HUDEP-2 (cell line): ENCODE results near the gene ZDHHC18.
"Not testable (repeated sequence)": the region's sequence is repeated elsewhere in the genome, so short reads cannot be mapped to it uniquely, and the experiment has no call there.

Experiments
- DNase-seq, 76 experiments: peaks; one replicate each; lab custom pipeline; 2025; ENCODE audit not compliant: unreplicated experiment in 76 of 76; lab: John Stamatoyannopoulos, UW

The ZDHHC18 gene

DNA sequence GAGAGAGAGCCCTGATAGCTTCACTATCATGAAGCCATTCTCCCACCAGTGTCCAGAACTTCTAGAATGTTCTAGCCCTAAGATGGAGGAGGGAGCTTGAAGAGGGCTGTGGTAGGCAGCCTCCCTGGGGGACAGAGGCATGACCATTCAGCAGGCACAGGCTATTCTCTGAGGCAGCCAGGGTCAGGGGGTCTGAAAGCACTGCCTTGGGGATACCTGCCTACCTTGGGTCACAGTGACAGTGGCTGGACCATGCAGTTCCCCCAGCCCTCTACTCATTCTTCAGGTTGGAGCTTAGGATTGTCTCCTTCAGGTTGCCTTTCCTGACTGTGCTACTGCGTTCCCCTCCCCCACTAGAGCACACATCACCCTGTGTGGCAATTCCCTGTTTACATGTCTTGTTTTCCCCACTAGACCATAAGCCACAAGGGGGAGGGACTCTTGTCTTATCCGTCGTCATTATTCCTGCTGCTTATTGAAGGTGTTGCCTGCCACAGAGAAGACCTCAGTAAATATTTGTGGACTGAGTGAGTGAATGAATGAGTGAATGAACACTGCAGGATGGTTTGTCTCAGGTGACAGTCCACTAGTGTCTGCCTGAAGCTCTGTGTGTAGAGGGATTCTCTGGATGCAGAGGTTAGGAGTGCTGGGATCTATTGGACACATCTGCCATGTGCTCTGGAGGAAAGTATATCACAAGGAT is 5.2 kb downstream of the ZDHHC18 start:
- DNase-seq = no peak

DNA sequence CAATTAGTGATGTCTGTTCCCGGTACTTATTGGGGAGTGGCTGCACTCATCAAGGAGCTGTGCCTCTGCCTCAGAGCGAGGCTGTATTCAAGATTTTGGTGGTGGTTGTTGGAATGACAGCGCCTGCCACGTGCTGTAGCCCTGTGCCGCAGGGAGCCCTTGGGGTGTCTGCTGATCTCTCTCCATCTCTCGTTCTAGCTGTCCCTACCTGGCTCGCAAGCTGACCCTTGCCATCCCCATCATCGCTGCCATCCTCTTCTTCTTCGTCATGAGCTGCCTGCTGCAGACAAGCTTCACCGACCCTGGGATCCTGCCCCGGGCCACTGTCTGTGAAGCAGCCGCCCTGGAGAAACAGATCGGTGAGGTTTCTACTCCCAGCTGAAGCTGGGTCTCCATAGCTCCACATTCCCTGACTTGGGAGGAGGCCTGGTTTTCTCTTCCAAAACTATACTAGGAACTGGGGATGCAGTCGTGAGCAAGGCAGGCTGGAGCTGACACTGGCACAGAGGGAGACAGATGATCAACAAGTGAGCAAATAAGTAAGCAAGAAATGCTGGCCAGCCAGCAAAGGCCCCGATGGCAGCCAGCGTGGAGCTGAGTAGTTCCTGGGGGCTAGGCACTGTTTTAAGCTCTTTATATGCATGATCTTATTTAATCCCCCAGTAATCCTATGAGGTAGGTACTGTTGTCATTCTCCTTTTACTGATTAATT is 5.9 kb downstream of the ZDHHC18 start:
- no peak for DNase-seq

DNA sequence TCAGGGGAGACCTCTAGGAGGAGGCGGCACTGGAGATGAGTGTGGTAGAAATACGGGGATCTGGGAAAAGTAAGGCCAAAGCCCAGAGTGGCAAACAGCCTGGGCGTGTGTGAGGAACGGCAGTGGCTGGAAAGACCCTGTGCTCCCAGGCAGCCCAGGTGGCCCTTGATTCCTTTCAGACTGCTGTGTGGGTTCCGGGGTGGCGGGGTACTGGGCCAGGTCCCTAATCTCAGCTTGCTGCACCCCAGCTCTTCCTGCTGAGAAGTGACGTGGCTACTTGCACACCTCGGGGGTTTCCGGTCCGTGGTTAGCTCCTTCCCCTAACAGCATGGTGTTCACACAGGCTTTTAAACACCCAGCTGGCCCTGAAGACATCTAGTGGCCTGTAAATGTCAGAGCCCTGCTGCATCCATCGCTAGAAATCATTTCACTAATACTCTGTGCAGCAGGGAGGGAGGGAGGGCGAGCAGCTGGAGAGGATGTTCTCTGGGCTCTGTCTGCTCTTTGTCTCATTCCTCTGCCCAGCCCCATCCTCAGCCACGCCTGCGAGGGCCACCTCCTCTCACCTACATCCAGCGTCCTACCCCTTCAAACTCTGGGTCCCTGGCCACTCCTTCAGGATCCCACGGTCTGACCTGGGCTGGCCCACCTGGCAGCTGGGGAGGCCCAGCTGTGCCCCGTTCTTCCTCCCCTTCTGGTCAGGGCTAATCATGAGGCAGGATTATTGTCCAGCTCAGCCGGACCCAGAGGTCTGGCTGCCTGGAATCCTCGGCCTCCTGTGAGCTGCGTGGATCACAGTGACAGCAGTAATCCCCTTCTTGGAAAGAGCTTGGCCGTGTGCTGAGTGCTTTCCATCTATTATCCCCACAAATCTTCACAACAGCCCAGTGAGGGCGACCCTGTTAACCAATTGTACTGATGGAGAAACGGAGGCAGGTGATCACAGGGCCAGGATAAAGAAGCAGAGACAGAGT is 7.2 kb downstream of the ZDHHC18 start:
- peak in 1 of 76 experiments; percentile 28 for DNase-seq

DNA sequence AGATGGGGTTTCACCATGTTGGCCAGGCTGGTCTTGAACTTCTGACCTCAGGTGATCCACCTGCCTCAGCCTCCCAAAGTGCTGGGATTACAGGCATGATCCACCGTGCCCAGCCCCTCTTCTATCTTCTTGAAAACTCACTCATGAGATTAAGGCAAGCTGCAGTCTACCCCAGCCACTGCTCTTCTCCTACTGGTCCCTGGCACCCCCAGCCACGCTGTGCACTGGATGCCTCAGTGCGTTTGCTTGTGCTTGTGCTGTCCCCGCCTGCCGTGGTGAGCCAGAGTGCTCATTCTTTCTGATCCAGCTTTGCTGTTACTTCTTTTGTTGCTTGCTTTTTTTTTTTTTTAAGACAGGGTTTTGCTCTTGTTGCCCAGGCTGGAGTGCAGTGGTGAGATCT is 11.2 kb downstream of the ZDHHC18 start:
- DNase-seq = not testable (repeated sequence)

DNA sequence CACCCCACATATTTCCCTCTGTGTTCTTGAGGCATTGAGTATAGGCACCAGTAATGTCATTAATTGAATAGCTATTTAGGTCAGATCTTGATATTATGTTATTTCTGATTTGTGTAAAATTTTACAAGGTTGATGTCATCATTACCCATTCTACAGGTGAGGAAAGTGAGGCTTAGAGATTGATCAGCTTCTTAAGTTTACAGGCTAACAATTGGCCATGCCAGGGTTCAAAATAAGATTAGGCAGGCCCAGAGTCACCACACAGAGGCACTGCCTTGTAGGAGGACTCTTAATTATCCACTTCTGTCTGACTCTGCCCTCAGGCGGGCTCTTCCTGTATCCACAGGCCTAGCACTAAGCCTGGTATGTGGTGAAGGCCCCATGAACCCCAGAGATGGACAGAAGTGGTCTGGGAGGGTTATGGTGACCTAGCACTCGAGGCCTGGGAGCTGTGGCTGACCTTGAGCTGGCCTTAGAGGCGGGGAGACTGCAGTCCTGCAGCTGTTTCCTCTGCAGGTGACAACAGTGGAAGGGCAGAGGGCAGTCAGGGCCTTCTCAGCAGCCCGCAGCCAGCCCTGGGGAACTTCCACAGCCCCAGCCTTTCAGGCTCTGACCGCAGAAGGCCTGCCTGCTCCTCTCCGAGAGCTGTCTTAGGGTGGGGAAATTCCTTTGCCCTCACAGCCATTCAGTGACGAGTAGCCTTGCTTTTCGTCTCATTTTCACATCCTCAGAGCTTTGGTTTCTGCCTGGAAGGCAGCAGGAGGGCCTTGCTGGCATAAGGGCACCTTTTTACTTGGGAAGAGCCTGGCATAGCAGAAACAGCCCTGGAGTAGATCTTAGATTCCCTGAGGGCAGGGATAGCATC is 12.2 kb downstream of the ZDHHC18 start:
- no peak for DNase-seq

DNA sequence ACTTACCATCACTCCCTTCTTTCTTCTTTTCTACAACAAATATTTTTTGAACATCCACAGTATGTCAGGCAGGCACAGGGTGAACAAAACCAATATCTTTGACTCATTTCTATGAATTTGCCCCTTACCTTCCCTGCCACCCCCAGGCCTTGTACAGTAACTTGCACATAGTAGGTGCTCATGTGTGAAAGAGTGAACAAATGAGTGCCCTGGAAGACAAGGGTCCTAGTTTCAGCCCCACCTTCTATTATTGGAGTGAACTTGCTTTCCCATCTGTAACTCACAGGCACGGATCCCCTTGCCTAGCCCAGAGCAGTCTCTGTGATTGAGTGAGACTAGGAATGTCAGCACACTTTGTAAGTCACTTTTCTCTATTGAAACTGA is 12.8 kb downstream of the ZDHHC18 start:
- no peak for DNase-seq

DNA sequence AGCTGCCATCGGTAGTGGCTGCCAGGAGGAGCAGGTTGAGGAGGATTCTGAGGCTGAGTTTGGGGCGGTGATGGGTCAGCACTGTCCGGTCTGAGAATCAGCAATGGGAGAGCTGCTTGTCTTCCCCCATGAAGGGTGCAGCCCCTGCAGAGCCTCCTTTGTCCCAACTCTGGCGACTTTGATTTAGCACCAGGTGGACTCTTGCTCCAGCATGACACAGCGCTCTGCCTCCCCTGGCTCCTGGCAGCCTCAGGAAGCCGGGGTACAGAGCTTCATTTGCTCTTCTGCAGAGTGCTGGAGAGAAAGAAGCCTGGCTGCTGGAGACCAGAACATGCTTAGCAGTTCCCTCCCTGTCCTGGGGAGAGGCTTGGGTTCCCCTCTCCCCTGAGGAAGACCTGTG is 13.3 kb downstream of the ZDHHC18 start:
- DNase-seq = no peak

DNA sequence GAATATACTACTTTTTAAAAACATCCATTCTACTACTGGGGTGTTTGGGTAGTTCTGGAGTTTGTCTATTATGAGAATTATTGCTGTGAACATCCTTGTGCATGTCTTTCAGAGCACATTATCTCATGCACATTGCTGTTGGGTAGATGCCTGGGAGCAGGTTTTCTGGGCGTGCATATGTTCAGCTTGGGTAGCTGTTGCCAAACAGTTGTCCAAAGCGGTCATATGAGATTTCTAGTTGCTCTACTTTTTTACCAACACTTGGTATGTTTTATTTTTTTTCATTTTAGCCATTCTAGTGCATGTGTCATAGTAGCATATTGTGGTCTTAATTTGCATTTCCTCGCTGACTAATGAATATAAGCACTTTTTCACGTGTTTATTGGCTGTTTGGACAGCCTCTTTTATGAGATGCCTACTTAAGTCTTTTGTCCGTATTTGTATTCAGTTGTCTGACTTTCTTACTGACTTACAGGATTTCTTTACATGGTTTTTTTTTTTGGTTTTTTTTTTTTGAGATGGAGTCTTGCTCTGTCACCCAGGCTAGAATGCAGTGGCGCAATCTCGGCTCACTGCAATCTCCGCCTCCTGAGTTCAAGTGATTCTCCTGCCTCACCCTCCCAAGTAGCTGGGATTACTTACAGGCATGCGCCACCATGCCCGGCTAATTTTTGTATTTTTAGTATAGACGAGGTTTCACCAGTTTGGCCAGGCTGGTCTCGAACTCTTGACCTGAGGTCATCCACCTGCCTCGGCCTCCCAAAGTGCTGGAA is 18.1 kb downstream of the ZDHHC18 start:
- DNase-seq = no peak

DNA sequence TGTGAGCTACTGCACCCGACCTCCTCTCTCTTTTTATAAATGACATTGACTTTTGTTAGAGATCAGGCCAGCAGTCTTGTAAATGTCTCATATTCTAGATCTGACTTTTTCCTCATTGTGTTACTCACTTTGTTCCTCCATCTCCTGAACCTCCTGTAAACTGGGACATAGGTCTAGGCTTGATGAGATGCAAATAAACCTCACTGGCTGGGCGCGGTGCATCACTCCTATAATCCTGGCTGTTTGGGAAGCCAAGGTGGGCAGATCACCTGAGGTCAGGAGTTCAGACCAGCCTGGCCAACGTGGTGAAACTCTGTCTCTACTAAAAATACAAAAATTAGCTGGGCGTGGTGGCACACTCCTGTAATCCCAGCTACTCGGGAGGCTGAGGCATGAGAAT is 21.3 kb downstream of the ZDHHC18 start:
- DNase-seq = not testable (repeated sequence)

DNA sequence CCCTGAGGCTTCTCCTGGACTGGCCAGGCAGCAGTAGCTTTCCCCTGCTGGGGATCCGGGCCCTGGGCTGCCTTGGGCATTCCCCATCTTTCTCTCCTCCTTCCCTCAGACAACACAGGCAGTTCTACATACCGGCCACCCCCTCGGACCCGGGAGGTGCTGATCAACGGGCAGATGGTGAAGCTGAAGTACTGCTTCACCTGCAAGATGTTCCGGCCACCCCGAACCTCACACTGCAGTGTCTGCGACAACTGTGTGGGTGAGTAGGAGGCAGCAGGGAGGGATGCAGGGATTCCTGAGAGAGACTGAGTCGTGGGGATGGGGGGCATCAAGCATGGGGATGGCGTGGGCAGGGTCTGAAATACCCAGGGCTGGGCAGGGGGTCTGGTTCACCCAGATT is 22.0 kb downstream of the ZDHHC18 start:
- no peak for DNase-seq

DNA sequence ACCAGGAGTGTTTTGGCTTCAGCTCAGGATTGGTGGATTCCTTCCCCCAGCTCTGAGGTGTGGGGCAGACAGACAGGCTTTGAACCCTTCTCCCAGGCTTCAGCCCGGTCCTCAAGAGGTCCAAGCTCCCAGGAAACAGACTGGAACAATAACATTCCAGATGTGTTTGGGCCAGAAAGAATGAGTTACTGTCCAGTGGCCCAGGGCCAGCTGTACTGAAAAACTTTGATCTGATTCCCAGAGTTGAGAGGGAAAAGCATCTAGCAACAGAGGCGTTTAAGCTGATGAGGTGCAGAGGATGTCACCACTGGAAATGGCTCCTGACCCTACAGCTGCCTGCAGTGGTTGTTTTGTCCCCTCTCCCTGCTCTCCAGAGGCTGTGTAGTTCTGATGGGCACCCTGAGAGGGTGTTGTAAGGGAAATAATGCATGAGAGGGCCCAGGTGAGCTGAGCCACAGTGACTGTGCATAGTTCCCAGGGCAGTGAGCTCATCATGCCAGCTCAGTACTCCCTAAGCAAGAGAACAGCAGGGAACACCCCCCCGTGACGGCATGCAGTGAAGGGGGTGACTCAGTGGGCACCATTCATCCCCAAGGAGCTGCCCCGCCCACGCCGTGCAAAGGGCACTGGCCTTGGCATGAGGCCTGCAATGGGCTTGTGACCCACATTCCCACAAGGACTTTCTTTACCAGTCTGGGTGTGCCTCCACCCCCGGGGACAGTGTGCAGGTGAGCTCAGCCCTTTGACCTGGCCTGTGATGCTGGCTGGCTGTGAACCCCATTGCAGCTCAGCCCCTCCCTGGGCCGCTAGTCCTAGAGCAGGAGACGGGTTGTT is 22.7 kb downstream of the ZDHHC18 start:
- DNase-seq = no peak

DNA sequence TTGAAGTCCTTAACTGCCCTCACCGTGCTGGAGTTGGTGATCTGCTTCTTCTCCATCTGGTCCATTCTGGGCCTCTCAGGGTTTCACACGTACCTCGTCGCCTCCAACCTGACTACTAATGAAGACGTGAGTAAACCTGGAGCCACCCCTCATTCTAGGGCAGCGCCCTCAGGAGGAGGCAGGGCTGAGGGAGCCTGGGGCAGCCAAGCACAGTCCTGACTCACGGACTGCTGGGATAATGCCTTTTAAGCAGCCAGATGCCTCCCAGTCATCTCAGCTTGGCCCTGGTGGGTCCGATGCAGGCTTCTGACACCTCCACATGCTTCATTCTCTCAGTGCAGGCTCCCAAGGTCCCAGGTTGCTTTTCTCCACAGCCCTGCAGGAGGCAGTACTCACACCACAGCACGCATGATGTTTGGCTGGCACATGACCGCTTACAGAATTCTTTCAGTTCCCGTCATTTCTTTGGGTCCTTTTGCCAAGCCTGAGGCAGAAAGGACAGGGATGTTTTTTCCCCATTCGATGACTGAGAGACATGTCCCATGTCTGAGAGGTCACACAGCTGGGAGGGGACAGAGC is 24.7 kb downstream of the ZDHHC18 start:
- DNase-seq = no peak

DNA sequence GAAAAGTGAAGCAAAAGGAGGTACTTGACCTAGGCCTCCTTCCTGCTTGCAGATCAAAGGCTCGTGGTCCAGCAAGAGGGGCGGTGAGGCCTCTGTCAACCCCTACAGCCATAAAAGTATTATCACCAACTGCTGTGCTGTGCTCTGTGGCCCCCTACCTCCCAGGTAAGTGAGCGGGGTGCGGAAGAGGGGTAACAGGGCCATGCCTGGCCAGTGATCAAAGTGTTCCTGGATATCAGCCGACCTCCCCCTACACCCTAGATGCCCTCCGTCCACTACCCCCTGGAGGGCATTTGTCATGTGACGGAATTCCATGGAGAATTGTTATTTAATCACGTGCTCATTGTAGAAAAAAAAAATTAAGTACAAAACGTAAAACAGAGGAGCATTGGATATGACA is 26.2 kb downstream of the ZDHHC18 start:
- no peak for DNase-seq

DNA sequence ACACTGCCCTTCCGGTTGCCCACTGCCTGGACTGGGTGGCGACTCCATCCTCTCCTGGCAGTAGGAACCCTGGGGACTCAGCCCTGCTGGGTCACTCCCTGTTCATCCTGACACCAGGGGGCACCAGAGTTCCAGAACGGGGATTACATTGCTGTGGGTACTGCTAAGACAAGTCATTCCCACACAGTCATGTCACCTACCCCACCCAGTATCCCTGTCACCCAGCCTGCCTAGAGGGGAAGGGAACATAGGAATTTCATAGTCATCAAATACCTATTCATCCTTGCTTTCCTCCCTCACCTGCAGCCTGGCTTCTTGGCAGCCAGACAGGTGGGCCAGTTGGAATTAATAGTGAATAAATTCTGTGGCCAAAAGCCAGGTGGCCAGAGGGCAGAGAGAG is 26.7 kb downstream of the ZDHHC18 start:
- peak in 74 of 76 experiments; percentile 9 to 91 (median 70) for DNase-seq

DNA sequence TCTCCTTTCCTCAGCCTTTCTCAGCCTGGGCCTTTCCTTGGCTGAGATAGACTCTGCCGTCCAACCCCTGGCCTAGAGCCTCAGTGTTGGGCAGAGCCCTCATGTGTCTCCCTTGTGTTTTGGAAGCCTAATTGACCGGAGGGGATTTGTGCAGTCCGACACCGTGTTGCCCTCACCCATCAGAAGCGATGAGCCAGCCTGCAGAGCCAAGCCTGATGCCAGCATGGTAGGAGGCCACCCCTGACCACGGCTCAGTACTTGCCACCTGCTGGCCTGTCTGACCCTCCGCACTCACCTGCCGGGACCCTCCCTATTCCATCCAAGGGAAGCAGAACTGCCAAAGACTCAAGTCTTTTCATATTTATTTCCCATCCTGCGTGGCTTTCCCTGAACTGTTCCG is 27.1 kb downstream of the ZDHHC18 start:
- no peak for DNase-seq

DNA sequence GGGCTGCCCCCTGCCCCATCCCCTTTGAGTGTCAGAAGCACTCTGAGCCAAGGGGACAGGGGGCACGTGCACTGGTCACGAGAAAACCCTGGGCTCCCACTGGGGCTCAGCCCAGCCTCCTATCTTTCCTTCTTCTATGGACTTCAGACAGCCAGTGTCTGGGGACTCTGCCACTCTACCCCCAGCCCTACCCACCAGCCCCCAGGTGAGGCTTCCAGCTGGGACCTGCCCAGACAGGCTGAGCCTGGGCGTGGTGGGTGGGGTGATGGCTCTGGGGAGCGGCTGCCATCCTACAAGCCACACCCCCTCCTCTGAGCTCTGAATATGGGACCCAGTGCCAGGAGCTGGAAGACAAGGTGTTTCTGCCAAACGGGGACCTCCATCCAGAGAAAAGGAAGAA is 28.4 kb downstream of the ZDHHC18 start:
- DNase-seq = peak in 26 of 76 experiments; percentile 2 to 35 (median 18)

DNA sequence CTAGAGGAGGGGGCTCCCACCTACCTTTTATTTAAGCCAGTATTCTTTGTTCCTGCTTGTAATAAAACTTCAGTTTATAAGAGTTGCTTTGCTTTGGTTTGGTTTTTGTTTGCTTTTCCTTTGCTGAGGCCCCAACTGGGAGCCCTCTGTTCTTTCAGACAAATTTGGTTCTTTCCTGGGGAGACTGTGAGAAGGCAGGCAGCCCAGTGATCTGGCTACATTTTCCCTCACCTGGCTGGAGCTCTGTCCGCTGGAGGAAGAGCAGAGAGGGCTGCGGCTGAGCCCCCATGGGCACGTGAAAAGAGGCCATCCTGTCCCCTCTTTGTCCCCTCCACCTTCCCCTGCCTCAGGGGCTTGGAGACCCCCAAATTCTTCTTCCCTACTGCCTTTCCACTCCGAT is 29.1 kb downstream of the ZDHHC18 start:
- no peak for DNase-seq

DNA sequence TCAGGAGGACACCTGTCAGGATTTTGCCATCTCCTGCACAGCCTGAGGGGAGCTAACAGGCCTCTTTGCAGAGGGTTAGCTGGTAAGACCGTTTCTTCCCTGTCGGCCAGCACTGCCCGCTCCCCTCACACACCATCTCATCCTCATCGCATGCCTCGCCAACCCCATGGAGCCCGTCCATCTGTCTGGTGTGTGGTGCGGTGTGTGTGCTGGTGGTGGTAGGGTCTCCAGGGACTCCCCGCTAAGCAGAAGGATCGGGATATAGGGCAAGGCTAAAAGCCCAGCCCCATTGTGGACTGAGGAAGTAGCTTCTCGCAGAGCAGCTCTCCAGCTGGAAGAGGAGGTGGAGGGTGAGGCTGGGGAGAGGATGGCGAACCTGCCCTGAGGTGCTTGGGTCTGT is 29.7 kb downstream of the ZDHHC18 start:
- DNase-seq = no peak
